Parathyroid adenoma (tissue), 2 donors: ENCODE results near the gene HEXD.

Source experiments
- H2AFZ ChIP-seq: fragments of 300-600 bp; sonication (generic); one replicate; pipeline ENCODE4 v1.7.0; 2017; ENCODE audit warnings: antibody characterized with exemption, mild to moderate bottlenecking
- H3K27ac ChIP-seq: fragments of 300-600 bp; sonication (generic); one replicate; pipeline ENCODE4 v1.7.0; 2017
- H3K27me3 ChIP-seq: fragments of 300-600 bp; sonication (generic); one replicate; pipeline ENCODE4 v1.7.0; 2017; ENCODE audit warnings: low read length; ENCODE audit not compliant: control insufficient read depth, insufficient read depth
- H3K36me3 ChIP-seq: fragments of 300-600 bp; sonication (generic); one replicate; pipeline ENCODE4 v1.7.0; 2017; ENCODE audit warnings: low read length; ENCODE audit not compliant: control insufficient read depth, insufficient read depth
- H3K4me1 ChIP-seq: fragments of 300-600 bp; sonication (generic); one replicate; pipeline ENCODE4 v1.7.0; 2017; ENCODE audit warnings: control low read depth
- H3K4me2 ChIP-seq: fragments of 300-600 bp; sonication (generic); one replicate; pipeline ENCODE4 v1.7.0; 2017; ENCODE audit warnings: low read length
- H3K4me3 ChIP-seq: fragments of 300-600 bp; sonication (generic); one replicate; pipeline ENCODE4 v1.7.0; 2017; ENCODE audit warnings: low read depth, low read length
- H3K79me2 ChIP-seq: fragments of 300-600 bp; sonication (generic); one replicate; pipeline ENCODE4 v1.7.0; 2017; ENCODE audit warnings: control low read depth
- H3K9ac ChIP-seq: fragments of 300-600 bp; sonication (generic); one replicate; pipeline ENCODE4 v1.7.0; 2017; ENCODE audit warnings: mild to moderate bottlenecking
- H3K9me3 ChIP-seq: fragments of 300-600 bp; sonication (generic); one replicate; pipeline ENCODE4 v1.7.0; 2017; ENCODE audit warnings: low read length; ENCODE audit not compliant: control insufficient read depth
- CTCF ChIP-seq: fragments of 300-600 bp; sonication (generic); IDR thresholded peaks from one replicate; pipeline ENCODE4 v1.7.0; 2017; ENCODE audit warnings: antibody characterized with exemption, mild to moderate bottlenecking
- donor health status: primary hyperparathyroidism.

HEXD gene

DNA sequence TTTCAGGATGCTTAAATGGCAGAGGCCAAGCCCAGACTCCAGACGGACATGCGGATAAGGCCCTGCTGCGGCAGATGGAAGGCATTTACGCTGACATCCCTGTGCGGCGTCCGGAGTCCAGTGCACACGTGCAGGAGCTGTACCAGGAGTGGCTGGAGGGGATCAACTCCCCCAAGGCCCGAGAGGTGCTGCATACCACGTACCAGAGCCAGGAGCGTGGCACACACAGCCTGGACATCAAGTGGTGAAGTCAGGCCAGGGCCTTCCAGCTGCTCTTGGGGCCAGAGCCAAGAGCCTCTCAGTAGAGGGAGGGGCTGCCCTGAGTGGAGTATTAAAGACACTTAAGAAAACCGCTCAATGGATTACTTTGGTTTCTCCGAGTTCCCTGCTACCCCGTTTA, 69.8 kb downstream of the HEXD start:
- Histone ChIP-seq H3K36me3 (no peaks in the 10 kb centered on the region), H3K9me3 (no peaks in the 10 kb centered on the region), H3K79me2 (no peaks in the 10 kb centered on the region), H3K9ac (no peak overlapping the region), H3K4me3 (no peak overlapping the region), H3K4me2 (no peak overlapping the region), H3K4me1 (no peaks in the 10 kb centered on the region), H2AFZ (no peak overlapping the region), H3K27ac (no peak overlapping the region), H3K27me3 (no peaks in the 10 kb centered on the region)
- TF ChIP-seq CTCF, result no peak

- H3K36me3 ChIP-seq, result no peaks in the 10 kb centered on the region
Observed at GRCh38 chr17:82489117-82489516, 71.0 kb downstream of the HEXD start.

DNA sequence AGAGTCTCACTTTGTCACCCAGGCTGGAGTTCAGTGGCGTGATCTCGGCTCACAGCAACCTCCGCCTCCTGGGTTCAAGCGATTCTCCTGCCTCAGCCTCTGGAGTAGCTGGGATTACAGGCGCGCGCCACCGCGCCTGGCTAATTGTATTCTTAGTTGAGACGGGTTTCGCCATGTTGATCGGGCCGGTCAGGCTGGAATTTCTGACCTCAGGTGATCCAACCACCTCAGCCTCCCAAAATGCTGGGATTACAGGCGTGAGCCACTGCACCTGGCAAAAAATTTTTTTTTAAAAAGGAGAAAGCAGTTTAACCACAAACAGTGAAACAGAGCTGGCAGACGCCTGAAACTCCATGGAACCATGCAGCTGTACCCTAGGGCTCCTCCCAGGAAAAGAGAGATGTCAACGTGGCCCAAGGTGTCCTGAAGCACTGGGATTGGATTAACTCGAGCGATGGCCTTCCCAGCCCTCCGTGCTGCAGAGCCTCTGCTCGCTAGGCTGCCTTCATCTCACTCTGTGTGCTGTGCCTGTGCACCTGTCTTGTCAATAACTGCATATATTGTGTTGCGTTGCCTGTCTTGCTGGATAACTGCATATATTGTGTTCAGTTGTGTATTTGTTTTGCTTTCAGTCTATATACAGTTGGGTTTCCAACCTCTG, 71.8 kb downstream of the HEXD start:
- Histone ChIP-seq H3K27ac (no peak overlapping the region), H3K36me3 (no peaks in the 10 kb centered on the region), H2AFZ (no peak overlapping the region), H3K4me1 (peaks cover 7% of the 10 kb centered on the region), H3K9me3 (no peaks in the 10 kb centered on the region), H3K79me2 (no peaks in the 10 kb centered on the region), H3K27me3 (no peaks in the 10 kb centered on the region), H3K4me3 (no peak overlapping the region), H3K4me2 (no peak overlapping the region), H3K9ac (no peak overlapping the region)
- no peak for TF ChIP-seq CTCF

More at GRCh38 chr17:82489117-82489516, 71.0 kb downstream of the HEXD start:
- Histone ChIP-seq H2AFZ (no peak overlapping the region), H3K27me3 (no peaks in the 10 kb centered on the region), H3K9me3 (no peaks in the 10 kb centered on the region), H3K27ac (no peak overlapping the region), H3K4me2 (no peak overlapping the region), H3K4me3 (no peak overlapping the region), H3K9ac (no peak overlapping the region), H3K4me1 (peaks cover 3% of the 10 kb centered on the region), H3K79me2 (no peaks in the 10 kb centered on the region)
- no peak for TF ChIP-seq CTCF

DNA sequence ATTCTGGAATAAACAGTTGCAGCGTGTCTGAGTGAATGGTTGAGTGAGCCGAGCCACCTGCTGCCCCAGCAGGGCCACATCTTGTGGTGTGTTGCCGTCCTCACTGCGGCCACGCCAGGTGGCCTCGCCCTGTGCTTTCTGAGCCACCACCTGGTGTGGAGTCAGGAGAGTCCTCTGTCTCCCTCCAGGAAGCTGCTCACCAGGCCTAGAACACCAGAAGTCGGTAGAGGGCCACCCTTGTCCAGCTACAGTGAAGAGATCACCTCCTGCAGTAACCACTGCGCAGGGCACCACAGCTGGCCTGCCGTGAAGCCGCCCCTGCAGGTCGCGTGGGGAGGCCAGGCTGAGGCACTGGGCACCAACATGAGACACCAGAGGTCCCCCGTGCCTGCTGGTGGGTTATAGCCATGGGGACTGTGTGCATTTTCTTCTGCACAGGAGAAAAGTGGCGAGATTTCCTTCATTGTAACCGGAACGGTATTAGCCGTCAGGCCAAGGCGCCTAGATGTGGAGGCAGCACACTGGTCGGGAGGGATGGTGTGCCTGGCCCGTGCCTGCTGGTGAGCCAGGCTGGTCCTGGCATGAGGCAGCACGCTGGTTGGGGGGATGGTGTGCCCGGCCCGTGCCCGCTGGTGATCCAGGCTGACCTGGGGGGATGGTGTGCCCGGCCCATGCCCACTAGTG, 72.5 kb downstream of the HEXD start:
- Histone ChIP-seq H3K4me2 (no peak overlapping the region), H3K79me2 (no peaks in the 10 kb centered on the region), H3K36me3 (no peaks in the 10 kb centered on the region), H3K9me3 (no peaks in the 10 kb centered on the region), H3K27me3 (no peaks in the 10 kb centered on the region), H3K27ac (no peak overlapping the region), H3K4me3 (no peak overlapping the region), H3K4me1 (peaks cover 7% of the 10 kb centered on the region), H2AFZ (no peak overlapping the region), H3K9ac (no peak overlapping the region)
- no peak for TF ChIP-seq CTCF

- Histone ChIP-seq H3K9ac (no peak overlapping the region), H3K9me3 (no peaks in the 10 kb centered on the region), H3K4me1 (peaks cover 7% of the 10 kb centered on the region), H3K4me3 (no peak overlapping the region), H3K4me2 (no peak overlapping the region), H3K27me3 (no peaks in the 10 kb centered on the region), H3K36me3 (no peaks in the 10 kb centered on the region), H2AFZ (no peak overlapping the region), H3K79me2 (no peaks in the 10 kb centered on the region), H3K27ac (no peak overlapping the region)
- TF ChIP-seq CTCF, result no peak
Observed at GRCh38 chr17:82491196-82491530, 73.0 kb downstream of the HEXD start.
